Lung (tissue), 12 donors: ENCODE measurements around the gene PRKAR1A. TPM values are rescaled to one million over a fixed set of nuclear protein-coding genes. Genes with fewer than 3 reads are reported as not detected.

Source experiments
- ATAC-seq: fragments of 200-7000 bp; cut with Tn5 transposase; one replicate; pipeline ENCODE4 v1.9.1; 2020; ENCODE audit warnings: moderate number of reproducible peaks; ENCODE audit not compliant: insufficient read depth, low FRiP score
- DNase-seq, 3 donors: peaks; one replicate each; pipeline ENCODE4 v3.0.0-alpha.2; 2013 to 2017
- H3K27ac ChIP-seq, 2 donors: one replicate each; pipeline ENCODE4 v1.5.1; 2013; ENCODE audit warnings: mild to moderate bottlenecking in 2 of 2, moderate library complexity in 2 of 2, control low read depth in 1 of 2, inconsistent platforms in 1 of 2, low read depth in 1 of 2, low read length in 1 of 2
- H3K27me3 ChIP-seq, 3 donors: one replicate each; pipeline ENCODE4 v1.5.1; 2013; ENCODE audit warnings: low read length in 2 of 3; ENCODE audit not compliant: control insufficient read depth in 3 of 3, insufficient read depth in 3 of 3
- H3K36me3 ChIP-seq, 4 donors: one replicate each; pipeline ENCODE4 v1.5.1; 2013; ENCODE audit warnings: low read length in 4 of 4, mild to moderate bottlenecking in 1 of 4, moderate library complexity in 1 of 4; ENCODE audit not compliant: control insufficient read depth in 4 of 4, insufficient read depth in 4 of 4
- H3K4me1 ChIP-seq, 5 donors: one replicate each; pipeline ENCODE4 v1.5.1; 2013; ENCODE audit warnings: low read length in 5 of 5, mild to moderate bottlenecking in 2 of 5, moderate library complexity in 1 of 5; ENCODE audit not compliant: control insufficient read depth in 5 of 5, insufficient read depth in 5 of 5
- H3K4me3 ChIP-seq: one replicate; pipeline ENCODE4 v1.5.1; 2013; ENCODE audit warnings: mild to moderate bottlenecking, control low read depth, moderate library complexity
- H3K9ac ChIP-seq, 2 donors: one replicate each; pipeline ENCODE4 v1.5.1; 2013; ENCODE audit warnings: low read length in 2 of 2, control low read depth in 1 of 2; ENCODE audit not compliant: insufficient read depth in 1 of 2
- H3K9me3 ChIP-seq, 4 donors: one replicate each; pipeline ENCODE4 v1.5.1; 2013; ENCODE audit warnings: low read length in 3 of 4, mild to moderate bottlenecking in 1 of 4, moderate library complexity in 1 of 4; ENCODE audit not compliant: control insufficient read depth in 4 of 4, insufficient read depth in 3 of 4
- WGBS, 2 donors: extraction: QIAGEN DNeasy Blood & Tissue Kit; methylation state at CpG; one replicate each; pipeline ENCODE4 v1.1.7; 2013; 5-methylcytosine and 5-hydroxymethylcytosine counted together
- polyA plus RNA-seq, 2 donors: library from polyadenylated mRNA; stranded (reverse); fragments of 200-250 nt; gene quantifications; one replicate each; pipeline ENCODE4 v1.2.1, GENCODE V29; 2013
- total RNA-seq, 2 donors: library from RNA; depleted of rRNA in 1 of 2; stranded (reverse); fragments of >200 nt in 1 of 2; gene quantifications; one replicate each; pipeline ENCODE4 v1.2.1, GENCODE V29; 2014 to 2021
- TF ChIP-seq, protein P1 (sequence below): IDR thresholded peaks from 2 replicates; pipeline ENCODE4 v1.5.1; 2012; ENCODE audit warnings: mild to moderate bottlenecking; ENCODE audit errors: control extremely low read depth, extremely low read depth
- donor health status: control.
- donor health status: control.
- donor health status: Bipolar disorder and iron deficiency.
- donor health status: healthy.
- donor health status: DM: yes; HTN: yes; CAD: no.

Gene PRKAR1A
- total and polyA plus RNA-seq, 4 donors, result 74.0 to 422 (median 265) TPM

DNA sequence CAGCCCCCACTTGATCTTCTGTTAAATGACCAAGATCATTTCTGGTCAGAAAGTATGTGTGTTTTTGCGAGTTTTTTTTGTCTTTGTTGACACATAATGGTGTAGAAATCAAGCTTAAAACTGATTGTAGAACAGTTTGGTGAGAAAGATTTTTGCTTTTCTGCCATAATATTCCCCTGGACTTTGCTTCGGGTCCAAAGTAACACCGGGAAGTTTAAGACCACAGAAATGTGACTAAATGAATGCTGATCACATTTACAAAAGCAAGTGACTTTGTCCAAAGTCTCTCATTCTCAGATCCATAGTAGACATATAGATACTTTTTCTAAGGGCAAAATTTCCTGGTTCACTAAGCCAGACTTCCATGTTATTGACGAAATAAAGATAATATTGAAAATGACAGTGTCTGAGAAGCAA is 86.3 kb downstream of the PRKAR1A start:
- 63 to 89% methylated on average over 4 of the region's 4 CpGs for WGBS, 2 donors
- H3K9me3 ChIP-seq, result no peaks in the 10 kb centered on the region
- H3K27ac ChIP-seq, result no peak overlapping the region
- DNase-seq (no peak), ATAC-seq (no peak)
- no peaks in the 10 kb centered on the region for H3K36me3 ChIP-seq
- H3K4me1 ChIP-seq, result peaks cover under 1 to 14% (median 6%) of the 10 kb centered on the region in 5 donors
- H3K4me3 ChIP-seq, result no peak overlapping the region
- peaks cover 0 to 33% (median 3%) of the 10 kb centered on the region in 3 donors for H3K27me3 ChIP-seq
- H3K9ac ChIP-seq, result no peak overlapping the region
- TF ChIP-seq, protein P1, sequence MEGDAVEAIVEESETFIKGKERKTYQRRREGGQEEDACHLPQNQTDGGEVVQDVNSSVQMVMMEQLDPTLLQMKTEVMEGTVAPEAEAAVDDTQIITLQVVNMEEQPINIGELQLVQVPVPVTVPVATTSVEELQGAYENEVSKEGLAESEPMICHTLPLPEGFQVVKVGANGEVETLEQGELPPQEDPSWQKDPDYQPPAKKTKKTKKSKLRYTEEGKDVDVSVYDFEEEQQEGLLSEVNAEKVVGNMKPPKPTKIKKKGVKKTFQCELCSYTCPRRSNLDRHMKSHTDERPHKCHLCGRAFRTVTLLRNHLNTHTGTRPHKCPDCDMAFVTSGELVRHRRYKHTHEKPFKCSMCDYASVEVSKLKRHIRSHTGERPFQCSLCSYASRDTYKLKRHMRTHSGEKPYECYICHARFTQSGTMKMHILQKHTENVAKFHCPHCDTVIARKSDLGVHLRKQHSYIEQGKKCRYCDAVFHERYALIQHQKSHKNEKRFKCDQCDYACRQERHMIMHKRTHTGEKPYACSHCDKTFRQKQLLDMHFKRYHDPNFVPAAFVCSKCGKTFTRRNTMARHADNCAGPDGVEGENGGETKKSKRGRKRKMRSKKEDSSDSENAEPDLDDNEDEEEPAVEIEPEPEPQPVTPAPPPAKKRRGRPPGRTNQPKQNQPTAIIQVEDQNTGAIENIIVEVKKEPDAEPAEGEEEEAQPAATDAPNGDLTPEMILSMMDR, result no peak

DNA sequence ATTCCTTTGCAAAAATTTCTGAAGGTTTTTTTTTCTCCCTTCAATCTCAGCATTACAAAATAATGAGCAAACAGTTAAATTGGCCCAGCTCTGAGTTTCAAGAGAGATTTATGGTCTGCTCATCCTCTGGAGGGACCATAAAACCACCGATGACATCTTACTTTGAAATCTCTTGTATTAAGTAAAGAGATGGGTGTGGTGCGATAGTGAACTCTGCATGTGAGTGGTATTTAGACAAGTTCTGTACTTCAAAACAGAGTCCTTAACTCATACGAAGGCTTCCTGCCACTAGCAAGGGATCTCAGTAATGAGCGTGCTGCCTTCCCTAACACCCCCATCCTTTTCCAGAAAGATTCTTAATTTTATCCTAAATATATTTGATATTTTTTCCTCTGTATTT is 86.9 kb downstream of the PRKAR1A start:
- Histone ChIP-seq H3K27me3 (peaks cover 0 to 33% (median 3%) of the 10 kb centered on the region in 3 donors), H3K9me3 (no peaks in the 10 kb centered on the region), H3K4me3 (no peak overlapping the region), H3K4me1 (peaks cover 0 to 13% (median 5%) of the 10 kb centered on the region in 5 donors), H3K36me3 (no peaks in the 10 kb centered on the region), H3K9ac (no peak overlapping the region), H3K27ac (no peak overlapping the region)
- TF ChIP-seq, protein P1, result no peak
- ATAC-seq (no peak), DNase-seq (no peak)
- 50 to 65% methylated on average over 4 of the region's 4 CpGs for WGBS, 2 donors

DNA sequence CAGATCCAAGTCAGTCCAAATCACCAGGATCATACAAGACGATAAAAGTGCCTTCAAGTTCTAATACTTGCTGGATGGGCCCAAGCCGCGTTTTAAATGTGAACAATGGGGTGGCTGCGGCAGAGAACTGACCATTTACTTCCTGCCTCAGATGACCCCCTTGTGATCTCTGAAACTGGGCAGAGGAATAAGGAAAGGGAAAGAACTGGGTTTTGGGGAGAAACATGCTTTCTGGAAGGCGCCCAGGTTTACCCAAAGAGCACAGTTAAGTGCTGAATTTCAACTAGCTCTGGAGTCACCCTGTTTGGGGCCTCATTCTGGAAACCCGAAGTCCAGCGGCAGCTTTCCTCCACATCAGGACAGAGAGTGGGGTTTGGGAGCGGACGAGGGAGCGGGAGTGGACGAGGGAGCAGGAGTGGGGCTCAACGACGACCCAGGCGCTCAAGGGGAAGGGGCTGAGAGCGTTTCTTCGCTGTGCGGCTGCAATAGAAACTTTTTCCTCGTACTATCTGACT is 87.4 kb downstream of the PRKAR1A start:
- WGBS, 2 donors, result 20 to 27% methylated on average over 18 of the region's 18 CpGs
- Histone ChIP-seq H3K4me1 (peaks cover 0 to 13% (median 5%) of the 10 kb centered on the region in 5 donors), H3K36me3 (no peaks in the 10 kb centered on the region), H3K9me3 (no peaks in the 10 kb centered on the region), H3K27me3 (peaks cover 0 to 33% (median 3%) of the 10 kb centered on the region in 3 donors), H3K9ac (peak overlapping the region in 1 of 2 donors; percentile 74), H3K27ac (peak overlapping the region; percentile 66 to 95), H3K4me3 (peak overlapping the region; percentile 56)
- TF ChIP-seq, protein P1, result no peak
- ATAC-seq, result no peak
- DNase-seq, result peak in 1 of 3 donors; percentile 32
